Stimulated activated CD8-positive, alpha-beta memory T cell treated with anti-CD3 and anti-CD28 coated beads, Interleukin-2, amount 100 ng/mL, for 1 hour (primary cell): ENCODE measurements around the gene ZBTB46.

Source experiments
- DNase-seq, 2 donors: peaks; one replicate each; pipeline ENCODE4 v3.0.0-alpha.2; 2020; ENCODE audit warnings: low read depth in 2 of 2

Gene ZBTB46

GRCh38 chr20:63706852-63707557 is 124.1 kb downstream of the ZBTB46 start:
- no peak for DNase-seq

GRCh38 chr20:63706027-63706695 is 124.9 kb downstream of the ZBTB46 start:
- DNase-seq = no peak

GRCh38 chr20:63705232-63706026 is 125.6 kb downstream of the ZBTB46 start:
- DNase-seq = no peak

GRCh38 chr20:63704749-63705117 is 126.3 kb downstream of the ZBTB46 start:
- DNase-seq = no peak

GRCh38 chr20:63703976-63704748 is 126.9 kb downstream of the ZBTB46 start:
- DNase-seq = no peak

- no peak for DNase-seq
Observed at GRCh38 chr20:63703471-63703975, 127.5 kb downstream of the ZBTB46 start.

GRCh38 chr20:63702751-63703470 is 128.2 kb downstream of the ZBTB46 start:
- no peak for DNase-seq

GRCh38 chr20:63702036-63702665 is 128.9 kb downstream of the ZBTB46 start:
- no peak for DNase-seq

GRCh38 chr20:63701329-63702035 is 129.6 kb downstream of the ZBTB46 start:
- no peak for DNase-seq

GRCh38 chr20:63701051-63701328 is 130.1 kb downstream of the ZBTB46 start:
- DNase-seq = no peak

GRCh38 chr20:63700199-63701050 is 130.6 kb downstream of the ZBTB46 start:
- DNase-seq = no peak

- DNase-seq = no peak
Observed at GRCh38 chr20:63699466-63700198, 131.4 kb downstream of the ZBTB46 start.

GRCh38 chr20:63698739-63699465 is 132.2 kb downstream of the ZBTB46 start:
- DNase-seq = no peak

GRCh38 chr20:63697868-63698545 is 133.1 kb downstream of the ZBTB46 start:
- DNase-seq = no peak

- DNase-seq = no peak
Observed at GRCh38 chr20:63697357-63697867, 133.7 kb downstream of the ZBTB46 start.

- DNase-seq = no peak
Observed at GRCh38 chr20:63696628-63697356, 134.3 kb downstream of the ZBTB46 start, which contains the start of gene TNFRSF6B. TSS of gene TNFRSF6B (plus strand) at chr20:63696652. CDS start at chr20:63696768, 116 bp downstream.
